ENCODE measurements around the gene DDX18.
A peak's percentile ranks its signal among the peaks of the same experiment; 100 is the strongest.
"Not testable (repeated sequence)": the region's sequence is repeated elsewhere in the genome, so short reads cannot be mapped to it uniquely, and the experiment has no call there.

Gene DDX18

DNA sequence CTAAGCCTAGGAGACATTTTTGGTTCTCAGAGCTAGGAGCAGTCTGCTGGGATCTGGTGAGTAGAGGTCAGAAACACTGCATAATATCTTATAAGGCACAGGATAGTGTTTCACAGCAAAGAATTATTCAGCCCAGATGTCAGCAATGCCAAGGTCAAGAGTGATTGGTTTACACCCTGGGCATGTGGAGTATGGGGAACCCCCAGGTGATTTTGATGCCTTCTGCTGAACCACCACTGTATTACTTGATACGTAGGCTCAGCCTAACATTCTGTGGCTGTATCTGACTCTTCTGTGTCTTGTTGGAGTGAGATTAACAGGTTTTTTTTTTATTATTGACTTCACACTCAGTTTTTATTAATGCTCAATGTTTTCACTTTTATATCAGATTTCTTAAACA lies 6.0 kb downstream of the DDX18 start:
- Mint-ChIP-seq H3K27ac (peak overlapping the region; percentile 22), H3K4me3 (no peak overlapping the region), H3K36me3 (peaks cover 24% of the 10 kb centered on the region), H3K27me3 (no peaks in the 10 kb centered on the region), H3K9me3 (ENCODE audit: low read depth) (no peaks in the 10 kb centered on the region), H3K4me1 (ENCODE audit: low read depth) (peaks cover 51% of the 10 kb centered on the region)

DNA sequence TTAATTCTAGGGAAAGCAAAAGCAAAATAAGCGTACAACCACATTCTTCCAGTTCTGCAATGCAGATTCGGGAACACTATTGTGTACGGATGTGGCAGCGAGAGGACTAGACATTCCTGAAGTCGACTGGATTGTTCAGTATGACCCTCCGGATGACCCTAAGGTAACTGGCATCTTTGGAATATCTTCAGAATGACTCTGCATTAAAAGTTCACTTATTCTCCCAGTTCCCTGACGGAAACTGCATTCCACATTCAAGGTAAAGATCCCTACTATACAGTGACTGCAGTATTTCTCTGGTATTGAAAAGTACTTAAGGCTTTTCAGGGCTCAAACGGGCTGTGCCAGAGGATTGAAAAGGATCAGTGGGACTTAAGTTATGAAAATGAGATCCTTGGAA lies 10.9 kb downstream of the DDX18 start:
- no peak overlapping the region for H3K4me3 Mint-ChIP-seq
- H3K36me3 Mint-ChIP-seq = peaks cover 25% of the 10 kb centered on the region
- H3K27ac Mint-ChIP-seq = no peak overlapping the region

DNA sequence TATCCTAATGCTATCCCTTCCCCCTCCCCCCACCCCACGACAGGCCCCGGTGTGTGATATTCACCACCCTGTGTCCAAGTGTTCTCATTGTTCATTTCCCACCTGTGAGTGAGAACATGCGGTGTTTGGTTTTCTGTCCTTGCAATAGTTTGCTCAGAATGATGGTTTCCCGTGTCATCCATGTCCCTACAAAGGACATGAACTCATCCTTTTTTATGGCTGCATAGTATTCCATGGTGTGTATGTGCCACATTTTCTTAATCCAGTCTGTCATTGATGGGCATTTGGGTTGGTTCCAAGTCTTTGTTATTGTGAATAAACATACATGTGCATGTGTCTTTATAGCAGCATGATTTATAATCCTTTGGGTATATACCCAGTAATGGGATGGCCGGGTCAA lies 13.0 kb downstream of the DDX18 start:
- not testable (repeated sequence) for H3K4me1 Mint-ChIP-seq (ENCODE audit: low read depth); H3K9me3 Mint-ChIP-seq (ENCODE audit: low read depth); H3K27me3 Mint-ChIP-seq; H3K27ac Mint-ChIP-seq; H3K4me3 Mint-ChIP-seq
- peaks cover 22% of the 10 kb centered on the region for H3K36me3 Mint-ChIP-seq

More for the DNA sequence above, 10.9 kb downstream of the DDX18 start:
- Mint-ChIP-seq H3K4me1 (ENCODE audit: low read depth) (peaks cover 9% of the 10 kb centered on the region), H3K27me3 (no peaks in the 10 kb centered on the region), H3K9me3 (ENCODE audit: low read depth) (no peaks in the 10 kb centered on the region)

DNA sequence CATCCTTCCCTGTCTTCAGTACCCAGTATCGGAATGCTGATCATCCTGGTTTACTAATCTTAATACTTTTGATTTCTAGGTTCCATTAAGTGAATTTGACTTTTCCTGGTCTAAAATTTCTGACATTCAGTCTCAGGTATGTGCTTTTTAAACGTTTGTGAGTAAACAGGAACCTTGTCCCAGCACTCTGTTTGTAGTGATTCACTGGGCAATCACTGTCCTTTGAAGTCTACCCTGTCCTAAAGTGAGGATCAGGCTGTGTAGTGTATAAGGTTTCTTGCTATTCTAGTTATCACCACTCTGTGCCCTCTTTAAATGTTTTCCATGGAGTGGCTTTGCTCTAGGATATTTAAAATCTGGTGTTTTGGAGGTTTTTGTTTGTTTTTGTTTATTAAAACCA lies 14.4 kb downstream of the DDX18 start:
- Mint-ChIP-seq H3K27ac (peak overlapping the region; percentile 38), H3K36me3 (peaks cover 22% of the 10 kb centered on the region), H3K4me3 (no peak overlapping the region), H3K27me3 (no peaks in the 10 kb centered on the region), H3K9me3 (ENCODE audit: low read depth) (no peaks in the 10 kb centered on the region), H3K4me1 (ENCODE audit: low read depth) (peaks cover 3% of the 10 kb centered on the region)

DNA sequence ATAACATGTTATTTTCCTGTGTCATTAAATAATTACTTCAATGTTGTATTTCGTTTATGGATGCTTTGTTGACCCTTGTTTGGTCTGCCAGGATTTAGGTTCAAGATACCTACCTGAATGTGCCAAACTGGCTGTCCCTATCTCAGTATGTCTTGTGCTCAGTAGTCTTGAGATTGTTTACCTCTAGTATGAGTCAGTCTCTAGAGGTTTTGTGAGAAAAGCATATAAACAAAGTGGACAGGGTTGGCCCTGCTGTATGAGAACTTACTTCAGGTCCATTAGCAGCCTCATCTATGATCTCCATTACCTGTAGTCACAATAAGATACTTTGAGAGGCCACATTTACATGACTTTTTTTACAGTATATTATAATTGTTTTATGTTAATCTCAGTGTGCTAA lies 17.8 kb downstream of the DDX18 start:
- peaks cover 5% of the 10 kb centered on the region for H3K36me3 Mint-ChIP-seq
- H3K27ac Mint-ChIP-seq = no peak overlapping the region
- H3K4me1 Mint-ChIP-seq (ENCODE audit: low read depth) = peaks cover 18% of the 10 kb centered on the region
- H3K27me3 Mint-ChIP-seq = no peaks in the 10 kb centered on the region
- H3K9me3 Mint-ChIP-seq (ENCODE audit: low read depth) = no peaks in the 10 kb centered on the region
- H3K4me3 Mint-ChIP-seq = no peak overlapping the region

DNA sequence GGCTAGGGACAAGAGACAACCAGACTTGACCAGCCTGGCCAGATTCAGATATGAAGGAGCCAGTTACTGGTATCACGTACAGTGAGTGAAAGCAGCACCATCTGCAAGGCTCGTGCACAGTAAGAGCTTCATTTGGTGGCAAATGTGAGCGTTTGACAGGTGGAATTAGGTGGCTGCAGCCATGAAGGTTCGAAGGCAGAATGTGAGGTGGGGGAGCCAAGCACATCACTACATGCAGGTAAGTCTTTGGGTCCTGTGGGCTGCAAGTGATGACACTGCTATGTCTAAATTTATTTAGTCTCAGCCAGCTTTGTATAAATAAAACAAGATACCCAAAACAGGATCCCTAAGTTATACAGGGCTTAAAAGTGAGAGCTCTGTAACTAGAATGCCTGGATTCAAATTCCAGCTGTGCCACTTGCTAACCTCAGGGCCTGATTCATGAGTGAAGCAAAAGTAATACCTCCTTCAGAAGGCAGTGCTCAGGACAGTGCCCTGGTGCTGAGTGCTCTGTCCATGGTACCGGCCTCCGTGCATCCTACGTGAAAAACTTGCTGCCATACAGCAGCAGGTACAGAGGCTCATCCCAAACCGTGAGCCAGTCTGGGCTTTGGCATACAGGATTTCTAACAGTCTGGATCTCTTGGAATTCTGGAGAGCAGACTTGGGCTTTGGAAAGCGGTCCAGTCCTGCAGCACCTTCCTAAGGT lies 18.6 kb downstream of the DDX18 start:
- Mint-ChIP-seq H3K9me3 (ENCODE audit: low read depth) (no peaks in the 10 kb centered on the region), H3K27ac (peak overlapping the region; percentile 2), H3K27me3 (no peaks in the 10 kb centered on the region), H3K36me3 (no peaks in the 10 kb centered on the region), H3K4me3 (no peak overlapping the region), H3K4me1 (ENCODE audit: low read depth) (peaks cover 18% of the 10 kb centered on the region)

DNA sequence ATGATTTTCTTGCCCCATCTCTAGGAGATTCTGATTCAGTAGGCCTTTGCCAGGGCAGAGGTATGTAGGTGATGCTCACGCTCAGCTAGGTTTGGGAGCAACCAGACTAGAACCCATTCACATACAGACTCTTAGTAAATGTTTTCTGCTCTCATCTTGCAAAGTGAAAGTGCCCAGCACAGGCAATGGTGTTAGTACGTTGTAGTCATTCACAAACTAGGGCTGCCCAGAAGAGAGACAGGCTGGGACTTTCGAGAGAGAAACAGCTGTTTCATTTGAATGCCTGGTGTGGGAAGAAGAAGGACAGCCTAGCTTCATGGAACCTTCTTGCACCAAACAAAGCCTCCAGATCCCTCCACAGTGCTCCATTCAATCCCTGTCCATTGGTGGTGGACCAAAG lies 19.4 kb downstream of the DDX18 start:
- Mint-ChIP-seq H3K4me3 (no peak overlapping the region), H3K9me3 (ENCODE audit: low read depth) (no peaks in the 10 kb centered on the region), H3K4me1 (ENCODE audit: low read depth) (peaks cover 18% of the 10 kb centered on the region), H3K36me3 (no peaks in the 10 kb centered on the region), H3K27ac (peak overlapping the region; percentile 34), H3K27me3 (no peaks in the 10 kb centered on the region)

DNA sequence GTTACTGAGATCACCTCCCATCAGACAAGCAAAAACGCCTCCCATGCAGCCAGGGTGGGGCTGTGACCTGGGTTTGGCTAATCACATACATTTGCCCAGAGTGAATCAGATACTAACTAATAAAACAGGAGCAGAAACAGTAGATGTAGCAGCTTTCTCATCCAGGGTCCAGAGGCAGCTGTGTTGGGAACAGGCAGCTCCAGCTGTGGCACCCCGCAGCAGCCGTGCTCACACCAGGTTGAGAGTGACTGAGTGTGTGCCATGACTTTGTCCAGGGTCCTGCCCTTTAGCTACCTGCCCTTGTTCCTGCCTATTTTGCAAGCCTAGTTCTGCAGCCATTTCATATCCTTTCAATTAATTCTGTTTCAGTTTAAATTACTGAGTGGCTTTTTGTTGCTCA lies 20.5 kb downstream of the DDX18 start:
- Mint-ChIP-seq H3K36me3 (peaks cover 2% of the 10 kb centered on the region), H3K4me3 (no peak overlapping the region), H3K9me3 (ENCODE audit: low read depth) (no peaks in the 10 kb centered on the region), H3K27me3 (no peaks in the 10 kb centered on the region), H3K4me1 (ENCODE audit: low read depth) (peaks cover 18% of the 10 kb centered on the region), H3K27ac (no peak overlapping the region)

DNA sequence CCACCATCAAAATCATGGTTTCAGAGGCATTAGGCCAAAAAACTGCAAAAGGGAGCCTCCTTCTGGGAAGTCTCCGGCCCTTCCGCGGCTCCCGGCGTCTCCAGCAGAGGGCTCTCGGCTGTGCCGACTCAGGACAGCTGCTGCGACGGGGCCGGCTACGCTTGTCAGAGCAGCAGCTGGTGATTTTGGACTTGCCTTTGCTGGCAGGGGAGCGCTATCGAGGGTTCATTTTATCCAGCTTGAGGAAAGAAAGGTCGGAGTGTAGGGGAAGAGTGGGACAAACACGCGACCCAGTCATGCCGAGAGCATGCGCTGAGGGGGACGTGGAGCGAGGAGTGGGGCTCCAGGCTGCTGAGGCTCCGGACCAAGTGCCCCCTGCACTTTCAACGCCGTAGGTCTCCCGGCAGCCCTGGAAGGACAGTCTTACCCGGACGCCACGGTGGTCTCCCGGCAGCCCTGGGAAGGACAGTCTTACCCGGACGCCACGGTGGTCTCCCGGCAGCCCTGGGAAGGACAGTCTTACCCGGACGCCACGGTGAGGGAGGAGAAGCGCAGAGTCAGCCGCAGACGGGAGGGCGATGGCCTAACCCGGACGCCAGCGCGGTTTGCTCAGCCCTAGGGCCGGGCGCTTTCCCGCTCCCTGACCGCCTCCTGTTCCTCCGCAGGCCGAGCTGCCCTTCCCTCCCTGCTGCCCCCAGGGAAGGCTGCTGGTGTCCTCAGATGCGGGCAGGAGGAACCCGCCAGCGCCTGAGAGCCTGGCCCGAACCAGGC lies 21.7 kb downstream of the DDX18 start:
- H3K27ac Mint-ChIP-seq = peak overlapping the region; percentile 34

DNA sequence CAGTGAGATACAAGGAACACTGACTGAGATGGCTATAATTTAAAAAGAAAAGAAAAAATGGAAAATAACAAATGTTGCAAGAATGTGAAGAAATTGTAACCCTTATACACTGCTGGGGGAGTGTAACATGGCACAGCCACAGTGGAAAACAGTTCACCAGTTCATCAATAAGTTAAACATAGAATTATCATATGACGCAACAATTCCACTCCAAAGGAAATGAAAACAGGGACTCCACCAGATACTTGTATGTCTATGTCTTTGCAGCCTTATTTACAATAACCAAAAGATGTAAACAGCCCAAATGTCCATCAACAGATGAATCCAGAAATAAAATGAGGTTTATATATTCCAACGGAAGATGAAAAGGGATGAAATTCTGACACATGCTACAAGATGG lies 30.8 kb downstream of the DDX18 start:
- no peaks in the 10 kb centered on the region for H3K36me3 Mint-ChIP-seq
- H3K4me3 Mint-ChIP-seq = no peak overlapping the region
- H3K27me3 Mint-ChIP-seq = peaks cover 11% of the 10 kb centered on the region

More for the DNA sequence above, 21.7 kb downstream of the DDX18 start:
- H3K27me3 Mint-ChIP-seq = no peaks in the 10 kb centered on the region
- peak overlapping the region; percentile 86 for H3K4me3 Mint-ChIP-seq
- no peaks in the 10 kb centered on the region for H3K9me3 Mint-ChIP-seq (ENCODE audit: low read depth)
- H3K4me1 Mint-ChIP-seq (ENCODE audit: low read depth) = peaks cover 18% of the 10 kb centered on the region
- H3K36me3 Mint-ChIP-seq = peaks cover 5% of the 10 kb centered on the region

DNA sequence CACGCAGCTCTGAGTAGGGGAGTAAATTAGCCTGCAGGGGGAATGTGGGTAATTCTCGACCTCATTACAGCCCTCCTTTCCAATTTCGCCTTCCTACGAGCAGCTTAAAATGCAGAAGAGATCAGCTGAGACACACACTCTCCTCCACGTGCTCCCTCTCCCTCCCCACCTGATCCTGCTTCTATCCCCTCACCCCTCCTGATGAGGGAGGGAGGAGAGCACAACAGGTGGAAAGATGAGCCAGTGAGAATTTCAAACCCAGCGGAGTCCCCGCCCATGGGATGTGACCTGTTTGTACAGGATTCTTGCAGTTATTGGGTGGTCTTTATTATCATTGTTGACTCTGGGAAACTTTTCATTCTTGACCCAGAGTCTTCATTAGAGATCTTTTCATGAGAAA lies 35.5 kb downstream of the DDX18 start:
- Mint-ChIP-seq H3K27me3 (peaks cover 37% of the 10 kb centered on the region), H3K36me3 (no peaks in the 10 kb centered on the region), H3K27ac (no peak overlapping the region), H3K9me3 (ENCODE audit: low read depth) (no peaks in the 10 kb centered on the region), H3K4me1 (ENCODE audit: low read depth) (no peaks in the 10 kb centered on the region), H3K4me3 (no peak overlapping the region)

More for the DNA sequence above, 30.8 kb downstream of the DDX18 start:
- Mint-ChIP-seq H3K27ac (no peak overlapping the region), H3K4me1 (ENCODE audit: low read depth) (no peaks in the 10 kb centered on the region), H3K9me3 (ENCODE audit: low read depth) (no peaks in the 10 kb centered on the region)

DNA sequence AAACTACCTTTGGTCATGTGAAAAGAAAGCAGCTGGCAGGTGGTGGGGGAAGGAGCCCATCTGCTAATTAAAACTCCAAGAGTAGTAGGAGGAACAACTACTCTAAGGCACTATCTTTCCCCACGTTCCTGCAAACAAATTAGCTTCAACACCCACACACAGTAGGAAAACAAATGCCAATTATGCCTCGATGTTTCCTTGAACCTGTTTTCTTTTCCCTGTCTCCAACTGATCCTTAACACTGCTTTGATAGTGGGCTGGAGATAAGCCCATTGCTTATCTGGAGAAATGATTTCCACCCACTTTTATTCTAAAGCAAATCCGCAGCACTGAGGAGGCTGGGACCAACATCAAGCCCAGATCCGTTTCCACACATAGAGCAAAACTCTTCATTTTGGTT lies 36.0 kb downstream of the DDX18 start:
- Mint-ChIP-seq H3K4me1 (ENCODE audit: low read depth) (no peaks in the 10 kb centered on the region), H3K9me3 (ENCODE audit: low read depth) (no peaks in the 10 kb centered on the region), H3K27me3 (peaks cover 37% of the 10 kb centered on the region), H3K27ac (no peak overlapping the region), H3K4me3 (no peak overlapping the region), H3K36me3 (no peaks in the 10 kb centered on the region)

DNA sequence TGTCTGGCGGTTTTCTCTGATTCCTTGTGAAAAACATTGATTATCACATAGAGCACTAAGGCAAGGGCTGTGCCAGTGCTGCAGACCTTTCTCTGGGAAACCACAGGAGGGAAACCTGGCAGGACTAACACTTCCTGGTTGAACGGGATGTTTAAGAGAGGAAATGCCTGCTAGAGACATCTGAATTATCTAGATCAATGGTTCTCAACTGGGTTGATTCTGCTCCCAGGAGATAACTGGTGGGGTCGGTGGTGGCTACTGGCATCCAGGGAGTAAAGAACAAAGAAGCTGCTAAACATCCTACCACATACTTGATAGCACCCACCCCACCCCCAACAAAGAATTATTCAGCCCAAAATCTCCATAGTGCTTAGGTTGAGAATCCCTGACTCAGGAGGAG lies 37.5 kb downstream of the DDX18 start:
- H3K4me3 Mint-ChIP-seq = no peak overlapping the region
- peaks cover 39% of the 10 kb centered on the region for H3K27me3 Mint-ChIP-seq
- no peaks in the 10 kb centered on the region for H3K9me3 Mint-ChIP-seq (ENCODE audit: low read depth)
- no peak overlapping the region for H3K27ac Mint-ChIP-seq
- H3K4me1 Mint-ChIP-seq (ENCODE audit: low read depth) = no peaks in the 10 kb centered on the region
- no peaks in the 10 kb centered on the region for H3K36me3 Mint-ChIP-seq

DNA sequence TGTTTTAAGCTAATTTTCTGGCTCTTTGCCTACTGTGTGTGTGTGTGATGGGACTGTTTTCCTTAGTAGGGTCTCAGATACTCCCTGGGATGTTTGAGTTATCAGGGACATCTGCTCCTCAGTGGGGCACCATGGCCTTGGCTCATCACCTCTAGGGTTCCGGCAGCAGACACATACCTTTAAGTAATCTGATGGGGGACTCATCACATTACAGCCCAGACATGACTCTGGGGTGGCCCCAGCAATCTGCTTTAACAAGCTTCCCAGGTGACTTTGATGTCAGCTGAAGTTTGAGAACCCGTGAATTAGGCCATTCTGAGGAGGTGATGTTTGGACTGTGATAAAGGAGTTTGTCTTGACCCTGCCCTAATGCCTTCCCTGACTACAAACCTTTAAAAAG lies 38.8 kb downstream of the DDX18 start:
- Mint-ChIP-seq H3K27ac (no peak overlapping the region), H3K27me3 (peaks cover 39% of the 10 kb centered on the region), H3K36me3 (no peaks in the 10 kb centered on the region), H3K4me1 (ENCODE audit: low read depth) (no peaks in the 10 kb centered on the region), H3K9me3 (ENCODE audit: low read depth) (no peaks in the 10 kb centered on the region), H3K4me3 (no peak overlapping the region)

DNA sequence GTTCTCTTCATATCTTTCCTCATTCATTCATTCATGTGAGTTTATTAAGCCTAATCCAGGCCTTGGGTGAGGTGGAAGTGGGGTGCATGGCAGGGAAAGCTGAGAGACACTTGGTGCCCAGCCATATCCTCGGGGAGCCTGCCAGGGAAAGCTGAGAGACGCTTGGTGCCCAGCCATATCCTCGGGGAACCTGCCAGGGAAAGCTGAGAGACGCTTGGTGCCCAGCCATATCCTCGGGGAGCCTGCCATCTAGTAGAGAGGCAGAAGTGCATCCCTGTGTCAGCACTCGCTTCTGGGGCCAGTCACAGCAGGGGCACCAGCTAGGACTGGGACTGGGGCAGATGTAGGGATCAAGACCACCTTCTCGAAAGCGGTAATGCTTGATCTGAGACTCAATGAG lies 39.4 kb downstream of the DDX18 start:
- peaks cover 37% of the 10 kb centered on the region for H3K27me3 Mint-ChIP-seq

DNA sequence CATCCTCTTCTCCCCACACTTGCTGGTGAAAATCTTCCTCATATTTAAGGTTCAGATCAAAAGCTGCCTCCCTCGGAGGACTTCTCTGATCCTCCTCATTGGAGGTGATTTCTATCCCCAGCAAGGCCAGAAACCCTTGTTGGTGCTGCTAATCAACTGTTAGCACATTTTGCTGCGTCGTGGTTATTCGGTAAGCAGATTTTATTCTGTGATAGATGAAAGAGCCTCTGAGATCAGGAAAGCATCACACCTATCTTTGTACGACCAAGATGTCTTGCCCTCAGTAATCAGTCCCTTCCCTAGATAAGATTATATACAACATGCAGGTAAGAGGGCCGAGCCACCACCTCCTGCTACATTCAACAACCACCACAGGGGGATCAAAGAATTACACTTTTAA lies 40.1 kb downstream of the DDX18 start:
- Mint-ChIP-seq H3K4me3 (no peak overlapping the region), H3K27me3 (peaks cover 35% of the 10 kb centered on the region), H3K9me3 (ENCODE audit: low read depth) (no peaks in the 10 kb centered on the region), H3K4me1 (ENCODE audit: low read depth) (no peaks in the 10 kb centered on the region), H3K27ac (no peak overlapping the region), H3K36me3 (no peaks in the 10 kb centered on the region)

More for the DNA sequence above, 39.4 kb downstream of the DDX18 start:
- Mint-ChIP-seq H3K4me3 (no peak overlapping the region), H3K36me3 (no peaks in the 10 kb centered on the region), H3K4me1 (ENCODE audit: low read depth) (no peaks in the 10 kb centered on the region), H3K9me3 (ENCODE audit: low read depth) (no peaks in the 10 kb centered on the region), H3K27ac (no peak overlapping the region)
